Fibroblast of lung (primary cell): Measurements from ENCODE around the gene SLX4.

Experiments
- CTCF ChIP-seq, 2 donors: IDR thresholded peaks in 1 of 2; conservative IDR thresholded peaks in 1 of 2; 1 replicate in 1 of 2; 2 replicates in 1 of 2; pipeline ENCODE4 v1.5.1; 2011 to 2012; ENCODE audit warnings: low read length in 2 of 2, control low read depth in 1 of 2, inconsistent platforms in 1 of 2, low read depth in 1 of 2, mild to moderate bottlenecking in 1 of 2
- EZH2 ChIP-seq: IDR thresholded peaks from 2 replicates; pipeline ENCODE4 v1.5.1; 2012; ENCODE audit warnings: low read length, control low read depth, mild to moderate bottlenecking; ENCODE audit errors: missing control alignments

DNA sequence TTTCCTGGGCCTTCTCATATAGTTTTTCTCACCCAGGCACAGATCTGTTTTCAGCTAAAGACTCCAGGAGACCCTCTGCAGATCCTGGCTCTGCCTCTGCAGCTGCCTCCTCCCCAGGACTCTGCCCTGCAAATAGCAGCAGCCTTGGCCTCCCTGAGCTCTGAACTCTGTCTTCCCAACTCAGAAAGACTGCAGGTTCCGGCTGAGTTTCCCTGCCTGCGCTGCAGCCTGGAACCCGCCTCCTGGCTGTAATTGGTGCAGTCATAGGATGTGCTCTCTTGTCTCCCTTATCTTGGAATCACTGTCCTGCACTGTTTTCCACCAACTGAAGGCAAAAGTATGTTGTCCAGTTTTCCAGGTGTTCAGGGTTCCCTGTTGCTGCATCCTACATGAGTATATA is 28.8 kb upstream of the SLX4 start:
- TF ChIP-seq EZH2 (no peak), CTCF (conservative IDR thresholded peaks at IDR 0.05 in 1 of 2, IDR thresholded peaks at IDR 0.05 in 1 of 2; ENCODE audit: low read depth in 1 of 2, low read length in 2 of 2) (no peak)
